Measurements from ENCODE around the gene TNS1. TPM values are rescaled to one million over a fixed set of nuclear protein-coding genes. Genes with fewer than 3 reads are reported as not detected.

Gene TNS1
- total and polyA plus RNA-seq, 10 of the 15 experiments (the other 5 are each of a cell fraction or from before 2014, with no cell fraction given) = 0.05 to 0.44 TPM; not detected in 8

DNA sequence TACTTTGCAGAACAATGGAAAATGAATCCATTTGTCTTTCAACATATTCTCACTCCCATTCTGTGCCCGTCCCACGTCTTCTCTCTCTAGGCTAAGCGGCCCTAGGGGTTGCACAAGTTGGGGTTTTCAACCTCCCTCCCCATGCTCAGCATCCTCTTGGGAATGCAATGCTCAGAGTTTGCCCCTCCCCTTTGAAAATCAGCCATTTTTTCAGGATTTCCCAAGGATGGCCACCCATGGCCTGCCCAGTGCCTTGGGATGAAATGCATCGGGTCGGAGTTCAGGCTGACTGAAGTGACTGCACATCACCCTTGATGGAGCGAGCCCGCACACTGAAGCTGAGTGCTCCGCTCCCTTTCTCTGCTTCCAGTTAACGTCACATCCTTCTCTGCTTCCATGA is 87.9 kb downstream of the TNS1 start:
- TF ChIP-seq MYB (IDR thresholded peaks at IDR 0.05; ENCODE audit: borderline replicate concordance, low read depth, low read length) = no peak
- TF ChIP-seq, protein P1, sequence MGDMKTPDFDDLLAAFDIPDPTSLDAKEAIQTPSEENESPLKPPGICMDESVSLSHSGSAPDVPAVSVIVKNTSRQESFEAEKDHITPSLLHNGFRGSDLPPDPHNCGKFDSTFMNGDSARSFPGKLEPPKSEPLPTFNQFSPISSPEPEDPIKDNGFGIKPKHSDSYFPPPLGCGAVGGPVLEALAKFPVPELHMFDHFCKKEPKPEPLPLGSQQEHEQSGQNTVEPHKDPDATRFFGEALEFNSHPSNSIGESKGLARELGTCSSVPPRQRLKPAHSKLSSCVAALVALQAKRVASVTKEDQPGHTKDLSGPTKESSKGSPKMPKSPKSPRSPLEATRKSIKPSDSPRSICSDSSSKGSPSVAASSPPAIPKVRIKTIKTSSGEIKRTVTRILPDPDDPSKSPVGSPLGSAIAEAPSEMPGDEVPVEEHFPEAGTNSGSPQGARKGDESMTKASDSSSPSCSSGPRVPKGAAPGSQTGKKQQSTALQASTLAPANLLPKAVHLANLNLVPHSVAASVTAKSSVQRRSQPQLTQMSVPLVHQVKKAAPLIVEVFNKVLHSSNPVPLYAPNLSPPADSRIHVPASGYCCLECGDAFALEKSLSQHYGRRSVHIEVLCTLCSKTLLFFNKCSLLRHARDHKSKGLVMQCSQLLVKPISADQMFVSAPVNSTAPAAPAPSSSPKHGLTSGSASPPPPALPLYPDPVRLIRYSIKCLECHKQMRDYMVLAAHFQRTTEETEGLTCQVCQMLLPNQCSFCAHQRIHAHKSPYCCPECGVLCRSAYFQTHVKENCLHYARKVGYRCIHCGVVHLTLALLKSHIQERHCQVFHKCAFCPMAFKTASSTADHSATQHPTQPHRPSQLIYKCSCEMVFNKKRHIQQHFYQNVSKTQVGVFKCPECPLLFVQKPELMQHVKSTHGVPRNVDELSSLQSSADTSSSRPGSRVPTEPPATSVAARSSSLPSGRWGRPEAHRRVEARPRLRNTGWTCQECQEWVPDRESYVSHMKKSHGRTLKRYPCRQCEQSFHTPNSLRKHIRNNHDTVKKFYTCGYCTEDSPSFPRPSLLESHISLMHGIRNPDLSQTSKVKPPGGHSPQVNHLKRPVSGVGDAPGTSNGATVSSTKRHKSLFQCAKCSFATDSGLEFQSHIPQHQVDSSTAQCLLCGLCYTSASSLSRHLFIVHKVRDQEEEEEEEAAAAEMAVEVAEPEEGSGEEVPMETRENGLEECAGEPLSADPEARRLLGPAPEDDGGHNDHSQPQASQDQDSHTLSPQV (IDR thresholded peaks at IDR 0.05) = no peak
- TF ChIP-seq, protein P2, sequence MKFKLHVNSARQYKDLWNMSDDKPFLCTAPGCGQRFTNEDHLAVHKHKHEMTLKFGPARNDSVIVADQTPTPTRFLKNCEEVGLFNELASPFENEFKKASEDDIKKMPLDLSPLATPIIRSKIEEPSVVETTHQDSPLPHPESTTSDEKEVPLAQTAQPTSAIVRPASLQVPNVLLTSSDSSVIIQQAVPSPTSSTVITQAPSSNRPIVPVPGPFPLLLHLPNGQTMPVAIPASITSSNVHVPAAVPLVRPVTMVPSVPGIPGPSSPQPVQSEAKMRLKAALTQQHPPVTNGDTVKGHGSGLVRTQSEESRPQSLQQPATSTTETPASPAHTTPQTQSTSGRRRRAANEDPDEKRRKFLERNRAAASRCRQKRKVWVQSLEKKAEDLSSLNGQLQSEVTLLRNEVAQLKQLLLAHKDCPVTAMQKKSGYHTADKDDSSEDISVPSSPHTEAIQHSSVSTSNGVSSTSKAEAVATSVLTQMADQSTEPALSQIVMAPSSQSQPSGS (IDR thresholded peaks at IDR 0.05; ENCODE audit: low read length) = no peak
- no peak for TF ChIP-seq MLLT1 (IDR thresholded peaks at IDR 0.05)
- no peak for TF ChIP-seq ZNF217 (IDR thresholded peaks at IDR 0.05)
- no peak for TF ChIP-seq PAX8 (IDR thresholded peaks at IDR 0.05)
- TF ChIP-seq CBFB (IDR thresholded peaks at IDR 0.05; ENCODE audit: low read depth) = no peak
- TF ChIP-seq, protein P3, sequence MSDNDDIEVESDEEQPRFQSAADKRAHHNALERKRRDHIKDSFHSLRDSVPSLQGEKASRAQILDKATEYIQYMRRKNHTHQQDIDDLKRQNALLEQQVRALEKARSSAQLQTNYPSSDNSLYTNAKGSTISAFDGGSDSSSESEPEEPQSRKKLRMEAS (IDR thresholded peaks at IDR 0.05; ENCODE audit: low read depth, low read length) = no peak
- no peak for TF ChIP-seq SREBF2 (IDR thresholded peaks at IDR 0.05; ENCODE audit: low read length)
- no peak for TF ChIP-seq NFXL1 (IDR thresholded peaks at IDR 0.05; ENCODE audit: borderline replicate concordance)
- no peak for TF ChIP-seq HCFC1 (IDR thresholded peaks at IDR 0.05; ENCODE audit: low read length)
- no peak for TF ChIP-seq FOXK2 (IDR thresholded peaks at IDR 0.05)
- TF ChIP-seq LARP7 (IDR thresholded peaks at IDR 0.05) = no peak
- no peak for TF ChIP-seq KLF5 (IDR thresholded peaks at IDR 0.05; ENCODE audit: partially characterized antibody)
- TF ChIP-seq E2F8 (IDR thresholded peaks at IDR 0.05; ENCODE audit: low read depth, partially characterized antibody) = no peak
- no peak for TF ChIP-seq NFYB (IDR thresholded peaks at IDR 0.05; ENCODE audit: insufficient read depth, low read depth, low read length)
- TF ChIP-seq SIN3A (IDR thresholded peaks at IDR 0.05; ENCODE audit: low read depth, low read length) = no peak
- Histone ChIP-seq H3K36me3 (ENCODE audit: control insufficient read depth in 2 of 2, insufficient read depth in 2 of 2, low read length in 1 of 2) (no peaks in the 10 kb centered on the region), H3K4me1 (ENCODE audit: control insufficient read depth, insufficient read depth, low read length) (no peaks in the 10 kb centered on the region), H4K20me1 (ENCODE audit: control insufficient read depth, insufficient read depth) (no peaks in the 10 kb centered on the region), H2AFZ (ENCODE audit: control insufficient read depth, low read depth, low read length) (no peak overlapping the region), H3K9me3 (replicated peaks; ENCODE audit: control insufficient read depth, insufficient read depth, low read length) (no peaks in the 10 kb centered on the region), H3K4me2 (ENCODE audit: control insufficient read depth, insufficient read depth) (no peak overlapping the region), H3K79me2 (ENCODE audit: control insufficient read depth, insufficient read depth, low read length) (no peaks in the 10 kb centered on the region), H3K4me3 (no peak overlapping the region), H3K9ac (ENCODE audit: control insufficient read depth, insufficient read depth, low read length) (no peak overlapping the region), H3K27me3 (replicated peaks in 1 of 2; ENCODE audit: control insufficient read depth in 2 of 2, insufficient read depth in 2 of 2, low read length in 1 of 2) (peaks cover 3 to 6% of the 10 kb centered on the region in 2 experiments), H3K27ac (ENCODE audit: control insufficient read depth, insufficient read depth) (no peak overlapping the region)
- BruUV-seq (replicated peaks) = no TSS peak
- ChIA-PET RAD21 (ENCODE audit: unreplicated experiment) (no interaction called here), SMC1A (ENCODE audit: uncharacterized antibody, unreplicated experiment) (no interaction called here), POLR2A (no interaction called here), CTCF (no interaction called here)
- no peak for DNase-seq (ENCODE audit: low read depth, low spot score)
- in situ Hi-C loops (cut with MboI) (no loop called here), intact Hi-C loops (cut with micrococcal nuclease; ENCODE audit: unreplicated experiment) (no loop called here)
- FAIRE-seq = no peak
- no peak for ATAC-seq
- WGBS (ENCODE audit: insufficient coverage, insufficient replicate concordance, low lambda C conversion rate, missing lambda C conversion rate) = 29% methylated on average over 9 of the region's 9 CpGs
